Gastrocnemius medialis (tissue), 4 donors: ENCODE results near the gene LSAMP.
"Not testable (repeated sequence)": the region's sequence is repeated elsewhere in the genome, so short reads cannot be mapped to it uniquely, and the experiment has no call there.

Experiments used
- CTCF ChIP-seq, 5 experiments: fragments of 450-650 bp in 3 of 5; fragments of 200-600 bp in 2 of 5; sonication (generic) in 2 of 5; IDR thresholded peaks in 4 of 5; conservative IDR thresholded peaks in 1 of 5; 1 replicate in 4 of 5; 2 replicates in 1 of 5; pipeline ENCODE4 v1.5.1; 2016 to 2019; ENCODE audit warnings: antibody characterized with exemption in 5 of 5, mild to moderate bottlenecking in 3 of 5, moderate library complexity in 3 of 5
- POLR2A ChIP-seq, 2 donors: fragments of 450-650 bp; IDR thresholded peaks; one replicate each; pipeline ENCODE4 v1.6.1; 2017; ENCODE audit warnings: antibody characterized with exemption in 2 of 2, mild to moderate bottlenecking in 2 of 2, moderate library complexity in 2 of 2

DNA sequence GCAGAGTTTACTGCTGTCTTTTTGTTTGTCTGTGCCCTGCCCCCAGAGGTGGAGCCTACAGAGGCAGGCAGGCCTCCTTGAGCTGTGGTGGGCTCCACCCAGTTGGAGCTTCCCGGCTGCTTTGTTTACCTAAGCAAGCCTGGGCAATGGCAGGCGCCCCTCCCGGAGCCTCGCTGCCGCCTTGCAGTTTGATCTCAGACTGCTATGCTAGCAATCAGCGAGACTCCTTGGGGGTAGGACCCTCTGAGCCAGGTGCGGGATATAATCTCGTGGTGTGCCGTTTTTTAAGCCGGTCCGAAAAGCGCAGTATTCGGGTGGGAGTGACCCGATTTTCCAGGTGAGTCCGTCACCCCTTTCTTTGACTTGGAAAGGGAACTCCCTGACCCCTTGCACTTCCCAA is 236.5 kb downstream of the LSAMP start:
- TF ChIP-seq CTCF (IDR thresholded peaks at IDR 0.05 in 4 of 5, conservative IDR thresholded peaks at IDR 0.05 in 1 of 5); POLR2A (IDR thresholded peaks at IDR 0.05): not testable (repeated sequence)
